K562 (cell line): ENCODE data around the gene RAB17.

Experiments
- FOXJ3 ChIP-seq: sonication (generic); formaldehyde crosslinking; IDR thresholded peaks from 2 replicates; pipeline ENCODE4 v1.4.0; 2020; ENCODE audit warnings: mild to moderate bottlenecking, missing genetic modification reagents
- JUN ChIP-seq, 2 experiments: sonication (generic) in 1 of 2; formaldehyde crosslinking in 1 of 2; IDR thresholded peaks; 2 replicates each; pipeline versions ENCODE4 v1.6.1 to v1.8.0; 2012 to 2022; ENCODE audit warnings: borderline replicate concordance in 2 of 2, mild to moderate bottlenecking in 2 of 2, improper control_type of control experiment in 1 of 2, low read depth in 1 of 2, low read length in 1 of 2, missing genetic modification reagents in 1 of 2
- L3MBTL2 ChIP-seq: fragments of 450-650 bp; IDR thresholded peaks from 2 replicates; pipeline ENCODE4 v1.6.1; 2016; ENCODE audit warnings: mild to moderate bottlenecking, moderate library complexity
- NRF1 ChIP-seq, 2 experiments: fragments of 450-650 bp; IDR thresholded peaks in 1 of 2; conservative IDR thresholded peaks in 1 of 2; 2 replicates each; pipeline ENCODE4 v1.6.1; 2014; ENCODE audit warnings: mild to moderate bottlenecking in 2 of 2
- POLR2A ChIP-seq: fragments of 450-650 bp; conservative IDR thresholded peaks from 2 replicates; pipeline ENCODE4 v1.6.1; 2016
- SMC3 ChIP-seq: conservative IDR thresholded peaks from 2 replicates; pipeline ENCODE4 v1.6.1; 2011; ENCODE audit warnings: low read depth, low read length, improper control_type of control experiment; ENCODE audit not compliant: insufficient read depth
- ZNF174 ChIP-seq: fragments of 250-450 bp; sonication (Bioruptor Pico); IDR thresholded peaks from 2 replicates; pipeline ENCODE4 v1.4.0; 2020; ENCODE audit warnings: mild to moderate bottlenecking
- ZNF24 ChIP-seq: fragments of 450-650 bp; IDR thresholded peaks from 2 replicates; pipeline ENCODE4 v1.6.1; 2016

DNA sequence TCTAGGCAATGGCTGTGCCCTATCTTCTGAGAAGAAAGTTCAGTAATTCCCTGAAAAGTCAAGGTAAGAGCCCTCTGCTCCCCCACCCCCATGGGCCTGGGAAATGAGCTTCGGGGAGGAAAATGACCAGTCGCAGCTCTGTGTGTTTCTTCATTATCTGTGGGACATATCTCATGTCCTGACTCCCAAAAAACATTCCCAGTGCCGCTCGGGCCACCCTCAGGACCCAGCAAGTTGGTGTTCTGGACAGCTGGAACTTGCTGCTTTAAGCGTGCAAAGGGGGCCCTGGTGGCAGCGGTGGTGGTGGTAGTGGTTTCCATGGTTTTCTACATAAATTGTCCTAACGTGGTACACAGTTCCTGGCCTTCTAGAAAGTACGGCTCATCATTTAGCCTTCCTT lies 41.3 kb downstream of the RAB17 start:
- no peak for TF ChIP-seq L3MBTL2
- no peak for TF ChIP-seq FOXJ3
- TF ChIP-seq JUN (IDR thresholded peaks at IDR 0.05; ENCODE audit: borderline replicate concordance, low read depth, low read length), result no peak
- TF ChIP-seq JUN (CRISPR knock-in tag; IDR thresholded peaks at IDR 0.05; ENCODE audit: borderline replicate concordance), result no peak
- TF ChIP-seq ZNF24, result no peak
- TF ChIP-seq POLR2A, result no peak
- no peak for TF ChIP-seq SMC3
- TF ChIP-seq ZNF174 (CRISPR knock-in tag), result no peak
- no peak for TF ChIP-seq NRF1 (conservative IDR thresholded peaks at IDR 0.05 in 1 of 2, IDR thresholded peaks at IDR 0.05 in 1 of 2)
